ENCODE measurements around the gene PAPPA.

DNA sequence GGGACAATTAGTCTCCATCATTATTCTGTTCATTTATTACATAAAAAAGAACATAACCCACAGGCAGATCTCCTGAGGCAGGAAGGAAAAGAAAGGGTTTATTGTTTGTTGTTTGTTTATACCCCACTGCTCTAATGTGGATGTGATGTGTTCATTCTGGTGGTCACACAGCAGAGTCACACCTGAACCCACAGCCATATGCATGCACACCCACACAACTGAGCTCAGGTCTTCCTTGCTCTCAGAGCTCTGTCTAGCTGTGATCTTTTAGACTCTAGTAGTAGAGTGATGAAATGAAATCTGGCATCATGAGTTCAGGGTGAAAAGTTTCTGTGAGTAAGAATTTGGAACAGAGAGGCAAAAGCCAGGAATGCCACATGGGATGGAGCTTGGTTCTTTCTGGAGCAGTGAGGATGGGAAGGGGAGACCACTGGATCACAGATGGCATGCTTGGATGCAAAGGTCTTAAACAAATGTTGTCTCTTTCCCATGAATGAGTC is 227.0 kb downstream of the PAPPA start:
- TF ChIP-seq CTCF (IDR thresholded peaks at IDR 0.05) (no peak), POLR2A (IDR thresholded peaks at IDR 0.05) (no peak)

Data from adrenal gland (tissue), 5 donors.